ENCODE data around the gene SNAP23.
"Not testable (repeated sequence)": the region's sequence is repeated elsewhere in the genome, so short reads cannot be mapped to it uniquely, and the experiment has no call there.

SNAP23 gene

DNA sequence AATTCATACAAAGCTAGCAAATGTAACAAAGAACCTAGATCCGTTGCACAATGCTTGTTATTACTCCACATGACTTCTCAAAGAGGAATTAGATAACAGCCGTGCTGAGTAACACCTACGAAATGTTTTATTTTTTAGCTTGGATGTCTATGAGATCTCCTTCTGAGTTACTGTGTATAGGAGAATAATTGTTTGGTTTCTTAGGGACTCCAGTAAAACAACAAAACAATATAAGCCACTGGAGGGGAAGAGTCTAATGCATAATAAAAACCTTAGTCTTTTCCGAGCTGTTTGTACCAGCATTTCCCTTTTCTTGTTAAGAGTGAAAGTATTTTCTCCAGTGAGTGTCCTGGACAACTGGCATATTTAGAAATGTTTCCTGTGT is 15.6 kb downstream of the SNAP23 start:
- no peaks in the 10 kb centered on the region for H3K9me3 Mint-ChIP-seq
- no peak overlapping the region for H3K27ac Mint-ChIP-seq
- no peaks in the 10 kb centered on the region for H3K27me3 Mint-ChIP-seq
- ATAC-seq, result no peak
- no peak overlapping the region for H3K4me3 Mint-ChIP-seq
- H3K4me1 Mint-ChIP-seq, result peaks cover 29% of the 10 kb centered on the region
- H3K36me3 Mint-ChIP-seq, result peaks cover 32% of the 10 kb centered on the region

DNA sequence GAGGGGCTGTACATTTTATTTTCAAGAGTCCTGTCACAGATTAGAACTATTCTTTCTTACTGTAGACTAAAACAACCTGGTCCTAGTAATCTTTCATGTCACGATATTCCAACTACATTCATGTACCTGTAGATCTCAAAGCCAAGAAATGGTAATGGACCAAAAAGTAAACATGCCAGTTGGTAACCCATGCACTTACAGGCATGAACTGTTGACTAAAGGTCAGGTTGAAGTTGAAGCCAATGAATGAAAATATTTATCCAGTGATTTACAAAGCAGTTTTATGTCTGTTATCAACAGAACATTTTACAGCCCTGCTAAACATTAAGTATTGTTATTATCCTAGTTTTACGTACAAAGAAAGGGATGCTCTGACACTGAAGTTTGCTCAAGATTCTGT is 27.9 kb downstream of the SNAP23 start:
- H3K4me1 Mint-ChIP-seq, result no peaks in the 10 kb centered on the region
- H3K27ac Mint-ChIP-seq, result no peak overlapping the region
- H3K36me3 Mint-ChIP-seq, result peaks cover 22% of the 10 kb centered on the region
- ATAC-seq, result no peak
- H3K9me3 Mint-ChIP-seq, result no peaks in the 10 kb centered on the region
- no peak overlapping the region for H3K4me3 Mint-ChIP-seq
- no peaks in the 10 kb centered on the region for H3K27me3 Mint-ChIP-seq

DNA sequence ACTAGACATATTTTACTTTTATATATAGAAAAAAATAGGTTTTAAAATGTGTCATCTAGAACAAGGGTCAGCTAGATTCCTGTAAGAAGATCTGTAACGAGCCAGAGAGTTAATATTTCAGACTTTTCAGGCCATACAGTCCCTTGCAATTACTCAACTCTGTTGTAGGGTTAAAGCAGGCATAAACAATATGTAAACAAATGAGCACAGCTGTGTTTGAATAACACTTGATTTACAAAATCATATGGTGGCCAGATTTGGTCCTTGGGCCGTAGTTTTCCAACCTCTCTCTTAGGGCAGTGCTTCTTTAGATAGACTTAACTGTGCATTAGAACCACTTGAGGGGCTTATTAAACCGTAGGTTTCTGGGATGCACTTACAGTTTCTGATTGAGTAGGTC is 33.5 kb downstream of the SNAP23 start:
- ATAC-seq, result no peak
- peaks cover 28% of the 10 kb centered on the region for H3K36me3 Mint-ChIP-seq
- no peaks in the 10 kb centered on the region for H3K27me3 Mint-ChIP-seq
- H3K9me3 Mint-ChIP-seq, result no peaks in the 10 kb centered on the region
- peak overlapping the region; percentile 41 for H3K27ac Mint-ChIP-seq
- no peaks in the 10 kb centered on the region for H3K4me1 Mint-ChIP-seq
- H3K4me3 Mint-ChIP-seq, result no peak overlapping the region

DNA sequence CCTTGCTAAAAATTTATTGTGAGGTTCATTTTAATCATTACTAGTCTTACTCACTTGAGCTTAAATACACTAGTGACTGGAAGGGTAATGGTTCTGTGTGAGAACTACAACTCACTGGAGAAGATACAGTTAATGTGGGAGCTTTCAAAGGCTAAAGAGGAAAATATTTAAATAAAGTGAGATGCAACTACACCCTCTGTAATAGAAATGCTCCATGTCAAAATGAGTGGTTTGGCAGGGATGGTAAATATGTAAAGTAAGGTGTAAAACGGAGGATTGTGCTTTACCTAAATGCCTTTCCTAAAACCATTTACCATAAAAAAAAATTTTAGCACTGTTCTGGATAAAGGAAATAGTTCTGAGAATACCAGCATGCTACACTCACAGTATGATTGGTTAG is 37.8 kb downstream of the SNAP23 start:
- no peak for ATAC-seq
- H3K4me3 Mint-ChIP-seq, result no peak overlapping the region
- H3K9me3 Mint-ChIP-seq, result no peaks in the 10 kb centered on the region
- no peaks in the 10 kb centered on the region for H3K27me3 Mint-ChIP-seq
- peaks cover 52% of the 10 kb centered on the region for H3K36me3 Mint-ChIP-seq
- H3K4me1 Mint-ChIP-seq, result no peaks in the 10 kb centered on the region
- H3K27ac Mint-ChIP-seq, result no peak overlapping the region

DNA sequence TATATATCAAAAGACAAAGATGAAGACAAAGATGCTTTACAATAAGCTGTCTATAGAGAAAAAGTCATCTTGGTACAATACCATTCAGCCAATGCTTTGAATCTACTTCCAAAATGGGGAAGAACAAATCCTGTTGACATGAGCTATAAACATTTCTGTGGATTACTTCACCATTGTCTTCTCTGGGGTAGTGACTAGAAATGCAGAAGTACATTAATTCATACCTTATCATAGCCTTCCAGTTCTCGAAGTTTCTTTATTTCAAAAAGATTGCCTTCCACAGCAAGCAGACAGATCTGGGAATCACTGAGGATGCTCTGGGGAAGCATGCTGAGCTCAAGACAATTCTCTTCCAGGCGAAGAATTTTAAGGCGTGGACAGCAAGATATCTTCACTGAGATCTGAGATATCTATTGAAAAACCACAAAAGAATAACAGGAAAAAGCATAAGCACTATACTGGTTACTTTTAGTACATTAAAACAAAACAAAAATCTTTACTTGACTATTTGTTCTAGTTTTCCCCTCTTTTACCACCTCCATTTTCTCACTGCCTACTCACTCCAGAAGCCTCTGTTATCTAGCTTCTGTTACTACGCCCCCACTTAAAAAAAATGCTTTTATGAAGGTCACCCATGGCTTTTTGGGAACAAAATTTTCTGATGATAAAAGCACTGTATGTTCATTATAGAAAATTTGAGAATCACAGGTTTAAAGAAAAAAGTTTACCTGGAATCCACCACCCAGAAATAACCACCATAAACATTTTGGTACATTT is 49.6 kb downstream of the SNAP23 start:
- Mint-ChIP-seq H3K9me3 (no peaks in the 10 kb centered on the region), H3K27me3 (no peaks in the 10 kb centered on the region), H3K36me3 (peaks cover 18% of the 10 kb centered on the region), H3K4me3 (no peak overlapping the region), H3K27ac (no peak overlapping the region), H3K4me1 (peaks cover 31% of the 10 kb centered on the region)
- no peak for ATAC-seq

DNA sequence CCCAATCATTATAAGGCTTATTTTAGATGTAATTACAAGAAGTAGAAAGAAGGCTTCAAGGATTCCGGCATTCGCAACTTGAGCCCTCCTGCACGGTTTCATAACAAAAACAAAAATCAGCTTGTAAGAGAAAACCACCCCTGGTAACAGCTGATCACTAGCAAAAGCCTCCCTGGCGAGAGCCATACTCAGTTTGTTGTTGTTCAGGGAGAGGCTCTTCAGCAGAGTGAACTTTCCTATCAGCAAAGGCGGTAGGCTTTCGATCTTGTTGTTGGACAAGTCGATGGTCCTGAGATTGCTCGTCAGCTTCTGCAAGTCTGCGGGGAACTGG is 52.4 kb downstream of the SNAP23 start:
- H3K27me3 Mint-ChIP-seq, result no peaks in the 10 kb centered on the region
- H3K9me3 Mint-ChIP-seq, result no peaks in the 10 kb centered on the region
- peak; percentile 21 for ATAC-seq
- H3K27ac Mint-ChIP-seq, result peak overlapping the region; percentile 92
- peak overlapping the region; percentile 89 for H3K4me3 Mint-ChIP-seq
- H3K4me1 Mint-ChIP-seq, result peaks cover 48% of the 10 kb centered on the region
- H3K36me3 Mint-ChIP-seq, result peaks cover 7% of the 10 kb centered on the region

DNA sequence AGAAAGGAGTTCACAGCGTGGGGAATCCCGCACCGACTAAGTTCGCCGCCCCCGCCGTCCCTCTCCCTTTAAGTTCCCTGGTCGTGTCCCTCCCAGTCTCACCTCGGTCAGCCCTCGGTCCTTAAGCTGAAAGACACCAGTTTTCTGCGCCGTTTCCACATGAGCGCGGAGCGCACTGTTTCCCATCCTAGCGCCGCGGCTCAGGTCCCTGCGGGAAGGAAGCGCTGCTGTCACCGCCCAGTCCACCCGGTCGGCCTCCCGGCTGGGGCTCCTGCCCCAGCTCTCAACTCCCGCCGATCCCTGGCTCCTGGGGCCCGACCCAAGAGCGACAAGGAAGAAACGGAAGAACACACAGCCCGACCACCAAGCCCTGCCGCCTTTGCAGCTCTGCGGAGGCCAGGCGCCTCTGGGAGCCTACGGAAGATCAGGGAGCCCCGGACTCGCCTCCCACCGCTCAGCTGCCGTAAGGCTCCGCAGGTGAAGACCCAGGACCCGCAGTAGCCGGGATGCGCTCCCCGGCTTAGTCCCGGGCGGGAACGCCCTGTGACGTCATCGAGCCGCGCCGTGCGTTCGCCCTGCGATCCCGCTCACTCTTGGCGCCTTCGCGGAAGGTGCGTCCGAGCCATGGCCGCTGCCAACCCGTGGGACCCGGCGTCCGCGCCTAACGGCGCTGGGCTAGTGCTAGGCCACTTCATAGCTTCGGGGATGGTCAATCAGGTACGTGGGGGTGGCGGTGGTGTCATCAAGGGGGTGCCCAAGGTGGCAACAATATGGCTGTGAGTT is 53.0 kb downstream of the SNAP23 start, which contains the start of the genes HAUS2 and LRRC57:
TSS of gene HAUS2 (plus strand) at position 590 of the 783 bp plus-strand sequence. CDS start at position 625, 35 bp downstream.
TSS of gene LRRC57 (minus strand) at position 545 of the 783 bp plus-strand sequence. CDS start at position 186, 359 bp downstream.
- ATAC-seq, result peak; percentile 94
- Mint-ChIP-seq H3K4me3 (peak within 1 kb of the TSS; percentile 89), H3K27ac (peak within 1 kb of the TSS; percentile 92), H3K36me3 (peaks cover 7% of the 10 kb centered on the region), H3K9me3 (no peaks in the 10 kb centered on the region), H3K4me1 (peaks cover 51% of the 10 kb centered on the region), H3K27me3 (no peaks in the 10 kb centered on the region)

DNA sequence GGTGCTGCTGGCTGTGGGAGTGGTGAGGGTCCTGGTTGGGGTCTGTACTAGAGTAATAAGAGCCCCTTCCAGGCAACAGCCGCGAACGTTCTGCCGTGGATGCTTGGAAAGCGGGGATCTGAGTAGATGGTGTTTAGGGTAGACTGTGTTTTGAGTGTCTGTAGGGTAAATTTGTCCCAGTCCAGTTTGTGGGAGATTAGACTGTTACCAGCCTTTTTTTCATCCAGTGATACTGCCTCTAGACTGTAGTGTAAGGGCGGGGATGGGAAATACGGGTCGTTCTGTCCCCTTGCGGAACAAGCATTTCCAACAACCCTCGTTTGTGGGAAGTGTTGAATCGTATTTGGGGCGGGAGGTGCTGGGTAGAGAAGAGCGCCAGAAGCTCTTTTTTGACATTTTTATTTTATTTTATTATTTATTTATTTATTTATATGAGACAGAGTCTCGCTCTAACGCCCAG is 53.6 kb downstream of the SNAP23 start:
- peaks cover 7% of the 10 kb centered on the region for H3K36me3 Mint-ChIP-seq
- peak overlapping the region; percentile 92 for H3K27ac Mint-ChIP-seq
- peak; percentile 53 for ATAC-seq
- H3K9me3 Mint-ChIP-seq, result no peaks in the 10 kb centered on the region
- no peaks in the 10 kb centered on the region for H3K27me3 Mint-ChIP-seq
- peaks cover 57% of the 10 kb centered on the region for H3K4me1 Mint-ChIP-seq
- H3K4me3 Mint-ChIP-seq, result peak overlapping the region; percentile 89

DNA sequence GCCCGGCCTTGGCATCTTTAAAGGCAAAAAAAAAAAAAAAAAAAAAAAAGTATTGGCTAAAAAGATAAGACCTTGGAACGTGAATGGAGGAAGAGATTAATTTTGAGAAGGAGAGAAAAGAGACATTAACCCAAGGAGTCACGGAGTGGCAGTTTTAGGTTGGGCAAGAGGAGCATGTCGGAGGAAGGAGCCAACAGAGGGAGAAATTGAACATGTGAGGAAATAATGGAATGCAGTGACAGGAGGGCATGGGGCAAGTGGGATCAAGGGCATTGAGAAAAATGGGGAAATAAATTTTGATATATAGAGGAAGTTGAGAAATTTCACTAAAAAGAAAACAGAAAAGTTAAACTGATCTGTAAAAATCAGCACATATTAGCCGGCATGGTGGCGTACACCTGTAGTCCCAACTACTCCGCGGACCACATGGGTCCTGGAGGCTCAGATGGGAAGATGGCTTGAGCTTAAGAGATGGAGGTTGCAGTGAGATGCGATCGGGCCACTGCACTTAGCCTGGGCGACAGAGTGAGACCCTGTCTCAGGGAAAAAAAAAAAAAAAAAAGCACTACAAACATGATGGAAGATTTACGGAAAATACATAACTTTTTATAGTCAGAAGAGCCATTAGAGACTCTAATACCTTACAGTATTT is 54.4 kb downstream of the SNAP23 start:
- peaks cover 59% of the 10 kb centered on the region for H3K4me1 Mint-ChIP-seq
- no peaks in the 10 kb centered on the region for H3K9me3 Mint-ChIP-seq
- no peaks in the 10 kb centered on the region for H3K27me3 Mint-ChIP-seq
- H3K27ac Mint-ChIP-seq, result peak overlapping the region; percentile 92
- H3K4me3 Mint-ChIP-seq, result peak overlapping the region; percentile 89
- peaks cover 7% of the 10 kb centered on the region for H3K36me3 Mint-ChIP-seq
- no peak for ATAC-seq

DNA sequence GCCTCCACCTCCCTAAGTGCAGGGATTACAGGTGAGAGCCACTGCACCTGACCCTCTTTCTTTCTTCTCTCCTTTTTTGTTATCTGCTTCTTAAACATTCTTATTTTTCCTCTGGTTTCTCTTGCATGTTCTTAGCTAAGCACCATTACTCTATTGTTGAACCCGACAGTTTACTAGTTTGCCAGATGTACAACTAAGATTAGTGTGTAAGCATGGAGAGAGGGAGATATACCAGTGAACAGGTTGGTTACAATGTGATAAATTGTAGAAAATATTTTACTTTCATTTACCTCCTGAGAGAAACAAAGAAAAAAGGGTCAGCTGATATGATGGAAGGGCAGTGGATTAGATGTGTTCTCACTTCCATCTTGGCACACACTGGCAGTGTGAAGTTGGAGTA is 58.1 kb downstream of the SNAP23 start:
- H3K4me3 Mint-ChIP-seq, result no peak overlapping the region
- H3K36me3 Mint-ChIP-seq, result peaks cover 5% of the 10 kb centered on the region
- H3K27ac Mint-ChIP-seq, result no peak overlapping the region
- ATAC-seq, result no peak
- H3K27me3 Mint-ChIP-seq, result no peaks in the 10 kb centered on the region
- H3K4me1 Mint-ChIP-seq, result peaks cover 35% of the 10 kb centered on the region
- H3K9me3 Mint-ChIP-seq, result no peaks in the 10 kb centered on the region

DNA sequence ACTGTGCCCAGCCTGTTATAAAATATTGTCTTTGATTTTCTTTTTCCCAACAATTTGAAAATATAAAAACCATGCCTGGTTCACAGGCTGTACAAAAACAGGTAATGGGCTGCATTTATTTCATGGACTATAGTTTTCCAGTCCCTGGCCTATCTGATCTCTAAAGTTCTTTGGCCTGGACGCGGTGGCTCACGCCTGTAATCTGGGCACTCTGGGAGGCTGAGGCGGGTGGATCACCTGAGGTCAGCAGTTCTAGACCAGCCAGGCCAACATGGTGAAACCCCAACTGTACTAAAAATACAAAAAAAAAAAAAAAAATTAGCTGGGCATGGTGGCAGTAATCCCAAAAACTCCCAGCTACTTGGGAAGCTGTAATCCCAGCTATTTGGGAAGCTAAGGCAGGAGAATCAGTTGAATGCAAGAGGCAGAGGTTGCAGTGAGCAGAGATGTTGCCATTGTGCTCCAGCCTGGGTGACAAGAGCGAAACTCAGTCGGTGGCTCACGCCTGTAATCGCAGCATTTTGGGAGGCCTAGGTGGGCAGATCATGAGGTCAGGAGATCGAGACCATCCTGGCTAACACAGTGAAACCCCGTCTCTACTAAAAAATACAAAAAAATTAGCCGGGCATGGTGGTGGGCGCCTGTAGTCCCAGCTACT is 61.2 kb downstream of the SNAP23 start:
- H3K9me3 Mint-ChIP-seq, H3K4me3 Mint-ChIP-seq, ATAC-seq, H3K27me3 Mint-ChIP-seq, H3K27ac Mint-ChIP-seq: not testable (repeated sequence)
- Mint-ChIP-seq H3K4me1 (peaks cover 17% of the 10 kb centered on the region), H3K36me3 (peaks cover 18% of the 10 kb centered on the region)

DNA sequence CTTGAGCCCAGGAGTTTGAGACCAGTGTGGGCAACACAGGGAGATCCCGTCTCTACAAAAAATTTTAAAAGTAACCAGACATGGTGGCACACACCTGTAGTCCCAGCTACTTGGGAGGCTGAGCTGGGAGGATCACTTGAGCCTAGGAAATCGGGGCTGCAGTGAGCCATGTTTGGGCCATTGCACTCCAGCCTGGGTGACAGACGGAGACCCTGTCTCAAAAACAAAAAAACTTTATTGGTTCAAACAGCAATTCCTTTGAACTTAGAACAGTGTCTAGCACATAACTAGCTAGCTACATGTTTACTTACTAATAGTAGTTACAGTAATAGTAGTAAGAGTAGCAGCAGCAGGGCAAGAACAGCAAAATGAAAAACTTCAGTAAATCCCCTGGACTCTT is 63.3 kb downstream of the SNAP23 start:
- H3K4me1 Mint-ChIP-seq, result peaks cover 6% of the 10 kb centered on the region
- H3K36me3 Mint-ChIP-seq, result peaks cover 18% of the 10 kb centered on the region
- no peak for ATAC-seq
- H3K9me3 Mint-ChIP-seq, result no peaks in the 10 kb centered on the region
- H3K27me3 Mint-ChIP-seq, result no peaks in the 10 kb centered on the region
- H3K27ac Mint-ChIP-seq, result no peak overlapping the region
- H3K4me3 Mint-ChIP-seq, result no peak overlapping the region

DNA sequence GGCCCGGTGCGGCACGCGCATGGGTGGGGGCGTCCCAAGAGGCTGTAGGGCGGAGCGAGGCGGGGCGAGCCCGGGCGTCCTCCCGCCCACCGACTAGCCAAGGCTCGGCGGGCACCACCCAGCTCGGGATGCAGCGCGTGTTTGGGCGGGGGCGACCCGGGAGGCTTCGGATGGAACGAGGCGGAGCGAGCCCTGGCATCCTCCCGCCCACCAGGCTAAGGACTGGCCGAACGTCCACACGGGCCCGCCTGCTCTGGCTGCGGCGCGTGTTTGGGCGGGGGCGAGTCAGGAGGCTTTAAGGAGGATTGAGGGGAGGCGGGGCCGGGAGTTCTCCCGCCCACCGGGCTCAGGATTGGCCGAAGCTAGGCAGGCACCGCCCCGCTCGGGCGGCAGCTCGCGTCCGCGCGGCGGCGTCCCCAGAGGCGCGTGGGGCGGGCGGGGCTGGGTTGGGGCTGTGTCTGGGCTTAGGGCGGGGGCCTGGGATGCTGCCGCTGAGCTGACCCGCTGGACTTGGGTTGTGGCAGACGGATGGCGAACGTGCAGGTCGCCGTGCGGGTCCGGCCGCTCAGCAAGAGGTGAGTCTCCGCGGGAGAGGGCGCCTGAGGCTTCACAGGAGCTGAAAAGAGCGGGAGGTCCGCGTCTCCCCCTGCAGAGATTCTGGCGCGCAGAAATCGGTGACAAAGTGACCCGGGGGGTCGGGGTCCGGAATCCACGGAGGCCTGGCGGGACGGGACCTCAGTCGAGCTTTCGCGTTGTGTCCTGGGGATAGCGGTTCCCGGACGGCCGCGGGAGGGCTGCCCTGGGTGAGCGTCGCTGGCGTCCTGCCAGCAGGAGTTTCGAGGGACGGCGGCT is 80.0 kb downstream of the SNAP23 start, which contains the start of gene STARD9:
TSS of gene STARD9 (plus strand) at position 419 of the 852 bp plus-strand sequence. CDS start at position 529, 110 bp downstream.
- Mint-ChIP-seq H3K4me3 (peak within 1 kb of the TSS; percentile 88), H3K4me1 (peaks cover 31% of the 10 kb centered on the region), H3K9me3 (no peaks in the 10 kb centered on the region), H3K36me3 (no peaks in the 10 kb centered on the region), H3K27ac (peak within 1 kb of the TSS; percentile 69), H3K27me3 (no peaks in the 10 kb centered on the region)
- peak; percentile 97 for ATAC-seq

DNA sequence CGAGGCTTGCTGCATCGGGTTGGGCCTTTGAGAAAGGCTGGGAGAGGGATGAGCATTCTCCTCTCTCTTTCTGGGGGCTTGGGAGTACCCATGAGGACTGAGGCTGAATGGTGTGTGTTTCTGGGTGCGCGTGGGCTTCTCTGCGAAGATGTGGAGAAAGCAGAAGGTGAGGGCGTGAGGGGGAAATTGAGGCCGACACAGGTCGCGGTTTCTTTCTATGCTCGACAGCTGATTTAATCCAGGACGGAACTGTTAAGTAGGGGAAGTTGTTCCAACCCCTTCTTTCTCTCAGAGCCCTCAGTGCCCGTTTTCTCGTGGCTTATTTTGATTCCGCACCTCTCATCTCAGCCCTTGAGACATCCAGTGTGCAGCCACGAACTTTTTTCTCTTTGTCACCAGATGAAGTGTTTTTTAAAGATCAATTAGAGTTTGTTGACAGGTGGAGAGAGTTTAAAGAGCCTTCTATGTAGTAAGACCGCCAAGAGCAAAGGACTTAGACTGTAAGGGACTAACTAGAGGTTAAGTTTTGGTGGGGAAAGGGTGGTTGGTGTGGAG is 80.7 kb downstream of the SNAP23 start:
- no peak for ATAC-seq
- H3K4me3 Mint-ChIP-seq, result peak overlapping the region; percentile 88
- no peaks in the 10 kb centered on the region for H3K36me3 Mint-ChIP-seq
- no peaks in the 10 kb centered on the region for H3K27me3 Mint-ChIP-seq
- peak overlapping the region; percentile 69 for H3K27ac Mint-ChIP-seq
- peaks cover 38% of the 10 kb centered on the region for H3K4me1 Mint-ChIP-seq
- H3K9me3 Mint-ChIP-seq, result no peaks in the 10 kb centered on the region

All from stimulated activated memory B cell treated with anti-CD40 and anti-IgM and Interleukin-4, amounts not matched to agents 10 μg/mL and 1 μg/mL and 100 μg/mL, for 72 hours (primary cell).